Measurements from ENCODE around the gene USP32.

USP32 gene

DNA sequence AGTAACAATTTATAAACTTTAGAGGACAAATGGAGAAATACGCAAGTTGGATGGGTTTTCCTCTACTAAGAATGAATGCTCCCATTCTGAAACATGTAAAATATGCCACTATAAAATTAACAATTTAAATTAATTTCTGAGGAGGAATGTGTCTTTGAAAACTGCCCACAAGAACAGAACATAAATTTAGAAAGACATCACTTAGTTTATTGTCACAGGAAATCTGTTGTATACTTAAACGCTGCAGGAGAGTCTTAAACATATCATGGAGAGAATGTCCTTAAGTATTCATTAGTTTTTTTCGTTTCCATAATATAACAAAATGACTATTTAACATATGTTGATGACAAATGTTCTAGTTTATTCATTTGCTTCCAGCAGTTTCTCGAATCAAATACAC lies 29.6 kb downstream of the USP32 start:
- TF ChIP-seq CTCF (IDR thresholded peaks at IDR 0.05; ENCODE audit: borderline replicate concordance, insufficient read depth, low read depth, low read length), result no peak

GRCh38 chr17:60361889-60362288 lies 30.0 kb downstream of the USP32 start:
- no peak for TF ChIP-seq CTCF (IDR thresholded peaks at IDR 0.05; ENCODE audit: borderline replicate concordance, insufficient read depth, low read depth, low read length)
- no peak overlapping the region for H3K4me3 ChIP-seq (ENCODE audit: low read depth, low read length)

More for the DNA sequence above, 29.6 kb downstream of the USP32 start:
- H3K4me3 ChIP-seq (ENCODE audit: low read depth, low read length), result no peak overlapping the region

DNA sequence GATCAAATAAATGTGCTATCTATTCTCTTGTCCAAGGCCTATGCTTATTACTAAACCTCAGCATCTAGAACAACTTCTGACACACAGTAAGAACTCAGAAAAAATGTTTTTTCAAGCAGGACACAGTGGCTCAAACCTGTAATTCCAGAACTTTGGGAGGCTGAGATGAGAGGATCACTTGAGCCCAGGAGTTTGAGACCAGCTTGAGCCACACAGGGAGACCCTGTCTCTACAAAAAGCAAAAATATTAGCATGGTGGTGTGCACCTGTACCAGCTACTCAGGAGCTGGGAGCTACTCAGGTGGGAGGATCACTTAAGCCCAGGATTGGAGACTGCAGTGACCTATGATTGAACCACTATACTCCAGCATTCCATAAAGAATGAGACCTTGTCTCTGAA lies 32.5 kb downstream of the USP32 start:
- H3K4me3 ChIP-seq (ENCODE audit: low read depth, low read length), result no peak overlapping the region
- TF ChIP-seq CTCF (IDR thresholded peaks at IDR 0.05; ENCODE audit: borderline replicate concordance, insufficient read depth, low read depth, low read length), result no peak

- H3K4me3 ChIP-seq (ENCODE audit: low read depth, low read length), result no peak overlapping the region
- TF ChIP-seq CTCF (IDR thresholded peaks at IDR 0.05; ENCODE audit: borderline replicate concordance, insufficient read depth, low read depth, low read length), result no peak
Measured at GRCh38 chr17:60358606-60359225, 33.2 kb downstream of the USP32 start.

GRCh38 chr17:60356940-60357339 lies 35.0 kb downstream of the USP32 start:
- no peak for TF ChIP-seq CTCF (IDR thresholded peaks at IDR 0.05; ENCODE audit: borderline replicate concordance, insufficient read depth, low read depth, low read length)

DNA sequence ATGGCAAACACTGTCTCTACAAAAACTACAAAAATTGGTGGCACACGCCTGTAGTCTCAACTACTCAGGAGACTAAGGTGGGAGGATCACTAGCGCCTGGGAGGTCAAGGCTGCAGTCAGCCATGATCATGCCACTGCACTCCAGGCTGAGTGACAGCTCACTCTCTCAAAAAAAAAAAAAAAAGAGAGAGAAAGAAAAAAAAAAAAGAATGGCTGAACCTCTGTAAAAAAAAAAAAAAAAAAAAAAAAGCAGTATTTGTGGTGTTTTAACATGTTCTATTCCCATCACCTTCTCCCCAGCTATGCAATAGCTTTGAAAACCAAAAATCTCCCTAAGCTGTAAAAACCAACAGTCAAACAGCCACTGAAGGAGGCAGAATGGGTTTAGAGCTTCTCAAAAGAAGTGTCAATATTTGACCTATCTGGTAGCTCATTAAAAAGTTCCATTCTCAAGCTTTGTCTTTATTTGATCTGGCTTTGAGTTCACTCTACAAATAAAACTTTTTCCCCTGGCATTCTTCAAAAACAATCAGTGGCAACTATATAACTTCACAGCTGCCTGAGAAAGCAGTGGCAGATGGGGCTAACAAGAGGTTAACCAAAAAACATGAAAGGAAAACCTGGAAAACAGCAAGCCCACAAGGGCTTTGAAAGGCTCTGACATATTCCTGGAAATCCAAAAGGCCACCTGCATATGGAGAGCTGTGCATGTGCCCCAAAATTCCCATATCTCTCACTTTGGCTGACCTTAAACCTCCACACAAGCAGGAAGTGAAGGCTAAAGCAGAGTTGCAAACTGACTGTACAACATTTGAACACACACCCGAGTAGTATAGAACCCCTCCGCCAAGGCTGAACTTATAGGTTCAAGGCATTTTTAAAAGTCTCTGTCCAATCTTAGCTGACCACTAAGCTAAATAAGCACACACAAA lies 36.0 kb downstream of the USP32 start:
- TF ChIP-seq CTCF (IDR thresholded peaks at IDR 0.05; ENCODE audit: borderline replicate concordance, insufficient read depth, low read depth, low read length), result no peak
- no peak overlapping the region for H3K4me3 ChIP-seq (ENCODE audit: low read depth, low read length)

More at GRCh38 chr17:60356940-60357339, 35.0 kb downstream of the USP32 start:
- H3K4me3 ChIP-seq (ENCODE audit: low read depth, low read length), result no peak overlapping the region
